ENCODE measurements around the gene ADGRF3.

The ADGRF3 gene, protein sequence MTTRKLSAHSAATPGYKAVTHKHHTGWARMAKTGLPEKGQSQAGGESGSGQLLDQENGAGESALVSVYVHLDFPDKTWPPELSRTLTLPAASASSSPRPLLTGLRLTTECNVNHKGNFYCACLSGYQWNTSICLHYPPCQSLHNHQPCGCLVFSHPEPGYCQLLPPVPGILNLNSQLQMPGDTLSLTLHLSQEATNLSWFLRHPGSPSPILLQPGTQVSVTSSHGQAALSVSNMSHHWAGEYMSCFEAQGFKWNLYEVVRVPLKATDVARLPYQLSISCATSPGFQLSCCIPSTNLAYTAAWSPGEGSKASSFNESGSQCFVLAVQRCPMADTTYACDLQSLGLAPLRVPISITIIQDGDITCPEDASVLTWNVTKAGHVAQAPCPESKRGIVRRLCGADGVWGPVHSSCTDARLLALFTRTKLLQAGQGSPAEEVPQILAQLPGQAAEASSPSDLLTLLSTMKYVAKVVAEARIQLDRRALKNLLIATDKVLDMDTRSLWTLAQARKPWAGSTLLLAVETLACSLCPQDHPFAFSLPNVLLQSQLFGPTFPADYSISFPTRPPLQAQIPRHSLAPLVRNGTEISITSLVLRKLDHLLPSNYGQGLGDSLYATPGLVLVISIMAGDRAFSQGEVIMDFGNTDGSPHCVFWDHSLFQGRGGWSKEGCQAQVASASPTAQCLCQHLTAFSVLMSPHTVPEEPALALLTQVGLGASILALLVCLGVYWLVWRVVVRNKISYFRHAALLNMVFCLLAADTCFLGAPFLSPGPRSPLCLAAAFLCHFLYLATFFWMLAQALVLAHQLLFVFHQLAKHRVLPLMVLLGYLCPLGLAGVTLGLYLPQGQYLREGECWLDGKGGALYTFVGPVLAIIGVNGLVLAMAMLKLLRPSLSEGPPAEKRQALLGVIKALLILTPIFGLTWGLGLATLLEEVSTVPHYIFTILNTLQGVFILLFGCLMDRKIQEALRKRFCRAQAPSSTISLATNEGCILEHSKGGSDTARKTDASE

DNA sequence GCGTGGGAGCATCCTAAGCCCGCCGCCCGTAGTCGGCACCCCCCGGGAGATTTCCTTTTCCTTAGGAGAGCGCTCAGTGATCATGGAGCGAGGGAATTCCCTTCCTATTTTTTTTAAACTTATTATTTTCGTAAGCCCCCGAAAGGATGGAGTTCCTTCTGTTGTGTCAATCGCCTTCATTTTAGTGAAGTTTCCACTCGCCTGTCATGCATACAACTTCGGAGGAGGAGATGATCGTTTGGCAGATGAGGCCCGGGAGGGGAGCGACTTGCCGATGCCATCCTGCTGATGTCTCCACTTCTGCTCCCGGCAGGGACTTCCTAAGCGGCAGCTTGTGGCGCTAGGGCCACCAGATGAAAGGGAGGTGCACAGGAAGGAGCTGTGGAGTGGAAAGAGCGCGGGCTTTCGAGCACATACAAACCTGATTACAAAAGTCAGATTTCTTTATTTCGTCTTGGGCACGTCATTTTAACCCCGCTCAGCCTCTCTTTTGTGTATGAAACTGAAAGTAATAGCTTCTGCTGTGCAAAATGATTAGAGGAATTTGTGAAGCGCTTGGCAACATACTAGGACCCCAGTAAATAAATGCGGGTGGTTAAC, at the start of gene ADGRF3:
TSS of gene ADGRF3 (minus strand) at position 336 of the 600 bp plus-strand sequence. CDS start 555 bp downstream, outside the sequence.
- TF ChIP-seq, protein P1, sequence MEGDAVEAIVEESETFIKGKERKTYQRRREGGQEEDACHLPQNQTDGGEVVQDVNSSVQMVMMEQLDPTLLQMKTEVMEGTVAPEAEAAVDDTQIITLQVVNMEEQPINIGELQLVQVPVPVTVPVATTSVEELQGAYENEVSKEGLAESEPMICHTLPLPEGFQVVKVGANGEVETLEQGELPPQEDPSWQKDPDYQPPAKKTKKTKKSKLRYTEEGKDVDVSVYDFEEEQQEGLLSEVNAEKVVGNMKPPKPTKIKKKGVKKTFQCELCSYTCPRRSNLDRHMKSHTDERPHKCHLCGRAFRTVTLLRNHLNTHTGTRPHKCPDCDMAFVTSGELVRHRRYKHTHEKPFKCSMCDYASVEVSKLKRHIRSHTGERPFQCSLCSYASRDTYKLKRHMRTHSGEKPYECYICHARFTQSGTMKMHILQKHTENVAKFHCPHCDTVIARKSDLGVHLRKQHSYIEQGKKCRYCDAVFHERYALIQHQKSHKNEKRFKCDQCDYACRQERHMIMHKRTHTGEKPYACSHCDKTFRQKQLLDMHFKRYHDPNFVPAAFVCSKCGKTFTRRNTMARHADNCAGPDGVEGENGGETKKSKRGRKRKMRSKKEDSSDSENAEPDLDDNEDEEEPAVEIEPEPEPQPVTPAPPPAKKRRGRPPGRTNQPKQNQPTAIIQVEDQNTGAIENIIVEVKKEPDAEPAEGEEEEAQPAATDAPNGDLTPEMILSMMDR (IDR thresholded peaks at IDR 0.05; ENCODE audit: extremely low read depth, insufficient read depth, missing control alignments) = no peak

DNA sequence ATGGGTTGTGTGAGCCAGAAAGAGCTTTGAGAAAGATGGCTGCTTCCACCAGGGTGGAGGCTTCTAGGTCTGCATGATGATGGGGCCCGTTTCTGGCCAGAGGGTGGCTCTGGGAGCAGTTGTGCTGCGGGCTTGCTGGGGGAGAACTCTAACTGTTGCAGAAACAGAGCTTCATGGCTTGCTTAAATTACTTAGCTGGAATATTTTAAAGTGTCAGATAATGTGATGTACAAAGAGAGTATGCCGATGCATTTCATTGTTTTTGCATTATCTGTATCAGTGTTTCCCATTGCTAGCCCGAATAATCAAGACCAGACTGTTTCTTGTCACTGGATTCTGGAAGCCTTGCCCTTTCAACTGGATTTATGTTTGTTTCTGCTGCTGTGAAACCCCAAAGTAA, 48.8 kb upstream of the ADGRF3 start:
- DNase-seq (ENCODE audit: low spot score) = no peak
- in situ Hi-C loops (cut with MboI; ENCODE audit: low pct_unique_long_range_greater_than_20kb, low sequenced_read_pairs, unreplicated experiment) = no loop called here
- TF ChIP-seq, protein P1 (IDR thresholded peaks at IDR 0.05; ENCODE audit: extremely low read depth, insufficient read depth, missing control alignments) = no peak

More for the DNA sequence above, at the start of gene ADGRF3:
- DNase-seq (ENCODE audit: low spot score) = peak; percentile 31
- in situ Hi-C loops (cut with MboI; ENCODE audit: low pct_unique_long_range_greater_than_20kb, low sequenced_read_pairs, unreplicated experiment) = no loop called here

DNA sequence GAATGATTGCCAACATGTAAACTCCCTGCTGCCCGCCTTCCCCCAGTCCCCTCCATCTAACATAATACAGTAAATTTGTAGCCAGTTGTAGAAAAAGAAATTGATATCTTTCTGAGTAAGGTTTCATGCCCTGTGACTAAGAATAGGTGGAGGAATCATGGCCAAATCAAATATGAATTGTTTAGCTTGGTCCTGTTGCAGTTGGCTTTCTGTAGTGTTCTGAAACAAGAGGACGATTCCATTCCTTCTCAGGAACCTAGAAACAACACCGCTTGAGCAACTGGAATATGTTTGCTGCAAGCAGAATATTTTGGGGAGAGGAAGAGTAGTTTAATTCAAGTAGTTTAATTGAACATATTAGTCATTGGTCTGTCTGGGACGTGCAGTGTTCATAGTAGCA, 48.1 kb upstream of the ADGRF3 start:
- no peak for DNase-seq (ENCODE audit: low spot score)
- TF ChIP-seq, protein P1 (IDR thresholded peaks at IDR 0.05; ENCODE audit: extremely low read depth, insufficient read depth, missing control alignments) = no peak
- in situ Hi-C loops (cut with MboI; ENCODE audit: low pct_unique_long_range_greater_than_20kb, low sequenced_read_pairs, unreplicated experiment) = no loop called here

DNA sequence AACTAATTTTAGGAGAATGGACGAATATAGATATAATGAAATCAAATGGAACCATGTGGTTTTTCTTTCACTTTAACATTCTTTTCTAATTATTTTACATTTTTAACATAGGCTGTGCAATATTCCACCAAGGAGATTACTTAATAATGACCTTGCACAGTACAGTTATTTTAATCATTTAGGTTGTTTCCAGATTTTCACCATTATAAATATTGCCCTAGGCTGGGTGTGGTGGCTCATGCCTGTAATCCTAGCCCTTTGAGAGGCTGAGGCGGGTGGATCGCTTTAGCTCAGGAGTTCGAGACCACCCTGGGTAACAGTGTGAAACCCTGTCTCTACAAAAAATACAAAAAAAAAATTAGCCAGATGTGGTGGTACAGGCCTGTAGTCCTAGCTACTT, 40.6 kb upstream of the ADGRF3 start:
- no peak for DNase-seq (ENCODE audit: low spot score)
- in situ Hi-C loops (cut with MboI; ENCODE audit: low pct_unique_long_range_greater_than_20kb, low sequenced_read_pairs, unreplicated experiment) = no loop called here
- TF ChIP-seq, protein P1 (IDR thresholded peaks at IDR 0.05; ENCODE audit: extremely low read depth, insufficient read depth, missing control alignments) = no peak

DNA sequence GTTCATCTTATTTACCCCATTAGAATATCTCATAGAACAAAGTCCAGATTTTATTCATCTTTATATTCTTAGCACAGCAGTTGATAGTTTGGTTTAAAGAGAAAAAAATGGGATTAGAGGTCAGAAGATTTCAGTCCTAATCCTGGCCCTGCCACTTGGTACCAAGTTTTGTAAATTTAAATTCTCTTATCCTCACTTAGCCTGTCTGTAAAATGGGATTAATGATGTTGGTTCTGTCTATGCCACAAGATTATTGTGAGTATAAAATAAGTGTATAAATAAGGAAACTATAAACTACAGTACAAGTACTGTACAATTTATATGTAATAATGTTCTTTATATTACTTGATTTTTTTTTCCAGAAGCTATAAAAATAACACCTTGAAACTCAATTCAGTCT, 38.0 kb upstream of the ADGRF3 start:
- in situ Hi-C loops (cut with MboI; ENCODE audit: low pct_unique_long_range_greater_than_20kb, low sequenced_read_pairs, unreplicated experiment) = no loop called here
- DNase-seq (ENCODE audit: low spot score) = no peak

More for the DNA sequence above, 38.0 kb upstream of the ADGRF3 start:
- TF ChIP-seq, protein P1 (IDR thresholded peaks at IDR 0.05; ENCODE audit: extremely low read depth, insufficient read depth, missing control alignments) = no peak

Data from GM13977 (cell line).